Chondrocyte (in vitro differentiated cells): ENCODE data around the gene EEF1AKMT3. TPM values are rescaled to one million over a fixed set of nuclear protein-coding genes. Genes with fewer than 3 reads are reported as not detected.

Experiments used
- DNase-seq: peaks from one replicate; pipeline ENCODE4 v3.0.0; 2021; ENCODE audit warnings: mixed read lengths, low spot score
- H3K27ac Mint-ChIP-seq: one replicate; pipeline ENCODE4 v1.8.0; 2021; ENCODE audit warnings: mild to moderate bottlenecking, moderate library complexity, mixed read lengths; ENCODE audit not compliant: unreplicated experiment
- H3K27me3 Mint-ChIP-seq: 2 replicates; pipeline ENCODE4 v1.8.0; 2021; ENCODE audit warnings: low read depth, mixed read lengths
- H3K36me3 Mint-ChIP-seq: 2 replicates; pipeline ENCODE4 v1.8.0; 2021; ENCODE audit warnings: low read depth, mixed read lengths
- H3K4me1 Mint-ChIP-seq: 2 replicates; pipeline ENCODE4 v1.8.0; 2021; ENCODE audit warnings: low read depth, mild to moderate bottlenecking, mixed read lengths
- H3K4me3 Mint-ChIP-seq: one replicate; pipeline ENCODE4 v1.8.0; 2021; ENCODE audit warnings: mild to moderate bottlenecking, moderate library complexity, mixed read lengths; ENCODE audit not compliant: unreplicated experiment
- H3K9me3 Mint-ChIP-seq: 2 replicates; pipeline ENCODE4 v1.8.0; 2021; ENCODE audit warnings: low read depth, mixed read lengths
- total RNA-seq: library from RNA; stranded (reverse); gene quantifications from 3 replicates; pipeline ENCODE4 v1.2.1, GENCODE V29; 2021
- TF ChIP-seq, protein P1 (sequence below): fragments of 200-600 bp; sonication (generic); IDR thresholded peaks from 2 replicates; pipeline ENCODE4 v1.5.0; 2021; ENCODE audit warnings: antibody characterized with exemption, mild to moderate bottlenecking, moderate library complexity

Gene EEF1AKMT3
- total RNA-seq, 1 donor from 2014 or later = 13.6 TPM

DNA sequence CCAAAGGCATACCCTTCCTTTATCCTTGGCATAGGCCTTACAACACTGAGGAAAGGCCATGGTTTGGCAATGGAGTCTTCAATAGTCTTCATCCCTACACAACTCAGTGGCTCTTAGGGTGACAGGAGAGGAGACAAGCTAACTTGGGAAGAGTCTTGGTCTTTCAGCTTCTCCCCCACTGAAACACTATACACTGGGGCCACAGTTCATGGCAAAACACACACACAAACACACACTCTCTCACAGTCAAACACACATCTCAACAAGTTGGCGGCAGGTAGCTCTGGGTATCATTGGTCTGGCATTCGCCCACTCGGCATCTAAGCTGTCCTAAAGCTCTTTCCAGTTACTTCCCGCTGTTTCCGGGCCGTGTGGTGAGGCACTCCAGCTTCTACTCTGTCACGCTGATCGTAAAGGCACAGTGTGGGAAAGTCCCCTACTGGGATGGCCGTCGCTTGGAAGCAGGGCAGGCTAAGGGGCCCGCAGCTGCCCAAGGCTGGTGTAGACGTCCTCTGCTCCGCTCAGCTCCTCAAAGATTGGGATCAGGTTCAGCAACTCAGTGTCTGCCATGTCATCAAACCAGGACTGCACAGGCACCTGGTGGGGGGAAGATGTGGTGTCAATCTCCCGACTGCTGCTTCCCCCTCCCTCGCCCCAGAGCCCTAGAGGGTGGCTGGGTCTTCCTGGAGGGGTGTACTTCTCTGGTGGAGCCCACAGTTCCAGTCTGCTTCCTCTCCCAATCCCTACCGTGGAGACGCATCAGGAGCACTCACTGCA is 50.9 kb downstream of the EEF1AKMT3 start:
- peaks cover 3% of the 10 kb centered on the region for H3K4me1 Mint-ChIP-seq
- no peak overlapping the region for H3K27ac Mint-ChIP-seq
- no peaks in the 10 kb centered on the region for H3K9me3 Mint-ChIP-seq
- TF ChIP-seq, protein P1, sequence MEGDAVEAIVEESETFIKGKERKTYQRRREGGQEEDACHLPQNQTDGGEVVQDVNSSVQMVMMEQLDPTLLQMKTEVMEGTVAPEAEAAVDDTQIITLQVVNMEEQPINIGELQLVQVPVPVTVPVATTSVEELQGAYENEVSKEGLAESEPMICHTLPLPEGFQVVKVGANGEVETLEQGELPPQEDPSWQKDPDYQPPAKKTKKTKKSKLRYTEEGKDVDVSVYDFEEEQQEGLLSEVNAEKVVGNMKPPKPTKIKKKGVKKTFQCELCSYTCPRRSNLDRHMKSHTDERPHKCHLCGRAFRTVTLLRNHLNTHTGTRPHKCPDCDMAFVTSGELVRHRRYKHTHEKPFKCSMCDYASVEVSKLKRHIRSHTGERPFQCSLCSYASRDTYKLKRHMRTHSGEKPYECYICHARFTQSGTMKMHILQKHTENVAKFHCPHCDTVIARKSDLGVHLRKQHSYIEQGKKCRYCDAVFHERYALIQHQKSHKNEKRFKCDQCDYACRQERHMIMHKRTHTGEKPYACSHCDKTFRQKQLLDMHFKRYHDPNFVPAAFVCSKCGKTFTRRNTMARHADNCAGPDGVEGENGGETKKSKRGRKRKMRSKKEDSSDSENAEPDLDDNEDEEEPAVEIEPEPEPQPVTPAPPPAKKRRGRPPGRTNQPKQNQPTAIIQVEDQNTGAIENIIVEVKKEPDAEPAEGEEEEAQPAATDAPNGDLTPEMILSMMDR = no peak
- peak; percentile 83 for DNase-seq
- no peak overlapping the region for H3K4me3 Mint-ChIP-seq
- no peaks in the 10 kb centered on the region for H3K27me3 Mint-ChIP-seq
- H3K36me3 Mint-ChIP-seq = peaks cover 43% of the 10 kb centered on the region

DNA sequence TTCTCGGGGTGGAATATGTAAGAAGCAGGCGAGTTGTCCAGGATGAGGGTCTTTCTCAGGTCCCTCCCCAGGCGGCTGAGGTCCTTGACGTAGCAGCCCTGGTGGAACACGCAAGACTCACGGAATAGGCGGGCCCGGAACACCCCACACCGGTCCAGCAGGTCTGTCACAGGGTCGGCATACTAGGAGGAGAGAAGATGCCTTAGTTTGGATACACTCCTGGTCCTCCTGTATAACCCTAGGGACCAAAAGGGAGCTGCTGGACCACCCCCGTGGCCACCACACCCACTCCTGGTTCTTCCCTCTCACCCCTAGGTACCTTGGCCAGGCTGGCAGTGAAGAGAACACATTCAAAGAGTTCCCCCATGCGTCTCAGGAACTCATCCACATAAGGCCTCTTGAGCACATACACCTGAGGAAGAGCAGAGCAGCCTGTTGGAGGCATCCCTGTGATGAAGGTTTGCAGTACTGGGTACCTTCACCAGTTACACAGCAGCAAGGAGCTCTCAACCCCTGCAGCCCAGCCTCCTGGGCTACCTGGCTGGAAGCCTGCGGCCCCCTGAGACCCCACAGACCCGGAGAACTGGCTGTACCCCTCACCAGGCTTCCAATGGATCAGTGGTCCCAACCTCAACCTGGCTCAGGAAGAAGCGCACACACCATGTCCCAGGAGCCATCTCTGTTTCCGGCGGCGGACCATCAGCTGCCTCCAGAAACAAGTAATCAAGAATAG is 51.7 kb downstream of the EEF1AKMT3 start:
- no peak overlapping the region for H3K4me3 Mint-ChIP-seq

DNA sequence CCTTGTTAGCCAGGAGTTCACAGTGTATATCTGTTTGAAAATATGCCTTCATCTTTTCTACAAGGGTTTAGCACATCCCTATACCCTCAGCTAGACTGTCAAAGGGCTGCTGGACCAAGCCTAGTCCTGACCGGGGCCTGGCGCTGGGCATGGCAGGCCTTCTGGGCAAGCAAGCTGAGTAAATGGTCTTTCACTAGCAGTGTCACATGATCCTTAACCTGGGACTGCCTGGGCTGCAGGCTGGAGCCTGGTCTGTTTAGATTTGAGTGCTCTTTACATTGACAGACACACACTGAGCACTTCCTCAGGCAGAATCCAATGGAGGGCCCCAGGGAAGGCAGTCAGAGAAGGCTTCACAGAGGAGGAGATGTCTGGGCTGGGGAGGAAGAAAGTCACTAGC is 53.0 kb downstream of the EEF1AKMT3 start:
- Mint-ChIP-seq H3K4me3 (no peak overlapping the region), H3K4me1 (peaks cover 13% of the 10 kb centered on the region), H3K27ac (no peak overlapping the region), H3K9me3 (no peaks in the 10 kb centered on the region), H3K36me3 (peaks cover 42% of the 10 kb centered on the region), H3K27me3 (no peaks in the 10 kb centered on the region)
- DNase-seq = no peak
- TF ChIP-seq, protein P1 = no peak

More for the DNA sequence above, 51.7 kb downstream of the EEF1AKMT3 start:
- DNase-seq = peak; percentile 70
- Mint-ChIP-seq H3K36me3 (peaks cover 42% of the 10 kb centered on the region), H3K27me3 (no peaks in the 10 kb centered on the region), H3K27ac (no peak overlapping the region), H3K9me3 (no peaks in the 10 kb centered on the region), H3K4me1 (peaks cover 2% of the 10 kb centered on the region)
- TF ChIP-seq, protein P1 = no peak

GRCh38 chr12:57826400-57826799 is 54.0 kb downstream of the EEF1AKMT3 start:
- Mint-ChIP-seq H3K4me3 (no peak overlapping the region), H3K9me3 (no peaks in the 10 kb centered on the region), H3K27me3 (no peaks in the 10 kb centered on the region), H3K4me1 (peaks cover 18% of the 10 kb centered on the region), H3K36me3 (peaks cover 36% of the 10 kb centered on the region), H3K27ac (no peak overlapping the region)
- DNase-seq = no peak
- TF ChIP-seq, protein P1 = no peak

- no peak overlapping the region for H3K27ac Mint-ChIP-seq
- DNase-seq = no peak
- H3K36me3 Mint-ChIP-seq = peaks cover 36% of the 10 kb centered on the region
- no peak overlapping the region for H3K4me3 Mint-ChIP-seq
- peaks cover 24% of the 10 kb centered on the region for H3K4me1 Mint-ChIP-seq
- H3K9me3 Mint-ChIP-seq = no peaks in the 10 kb centered on the region
- no peaks in the 10 kb centered on the region for H3K27me3 Mint-ChIP-seq
- TF ChIP-seq, protein P1 = no peak
Observed at GRCh38 chr12:57826966-57827365, 54.6 kb downstream of the EEF1AKMT3 start.
